SK-N-SH treated with all-trans-retinoic acid at 6 μM for 48 hours (cell line): ENCODE results near the gene TMEM147.

ENCODE experiments used
- ATAC-seq: fragments of 200-7000 bp; cut with Tn5 transposase; 3 replicates; pipeline ENCODE4 v1.9.1; 2020; ENCODE audit warnings: mild to moderate bottlenecking, moderate library complexity
- ARNTL ChIP-seq: fragments of 450-650 bp; formaldehyde crosslinking; IDR thresholded peaks from 2 replicates; pipeline ENCODE4 v1.5.0; 2020; ENCODE audit warnings: low read depth, mild to moderate bottlenecking, moderate library complexity, borderline replicate concordance
- BACH2 ChIP-seq: fragments of 250-450 bp; sonication (Bioruptor Pico); IDR thresholded peaks from 2 replicates; pipeline ENCODE4 v1.9.0; 2021; ENCODE audit warnings: mild to moderate bottlenecking, borderline replicate concordance
- CSDC2 ChIP-seq: fragments of 250-450 bp; sonication (Bioruptor Pico); IDR thresholded peaks from 2 replicates; pipeline ENCODE4 v1.5.0; 2020; ENCODE audit warnings: mild to moderate bottlenecking, moderate library complexity
- CSRNP3 ChIP-seq: fragments of 250-450 bp; sonication (Bioruptor Pico); IDR thresholded peaks from 2 replicates; pipeline ENCODE4 v1.5.1; 2021; ENCODE audit warnings: mild to moderate bottlenecking, moderate library complexity
- ESRRG ChIP-seq: fragments of 250-450 bp; sonication (Bioruptor Pico); IDR thresholded peaks from 2 replicates; pipeline ENCODE4 v1.6.1; 2021; ENCODE audit warnings: mild to moderate bottlenecking
- ISL1 ChIP-seq: fragments of 250-450 bp; sonication (Bioruptor Pico); IDR thresholded peaks from 2 replicates; pipeline ENCODE4 v2.1.2; 2022; ENCODE audit warnings: mild to moderate bottlenecking, moderate library complexity
- PATZ1 ChIP-seq: fragments of 250-450 bp; sonication (Bioruptor Pico); IDR thresholded peaks from 2 replicates; pipeline ENCODE4 v1.8.0; 2020; ENCODE audit warnings: mild to moderate bottlenecking, moderate library complexity, borderline replicate concordance
- RARB ChIP-seq: fragments of 250-450 bp; sonication (Bioruptor Pico); IDR thresholded peaks from 2 replicates; pipeline ENCODE4 v1.8.0; 2021; ENCODE audit warnings: mild to moderate bottlenecking, moderate library complexity
- SNAI2 ChIP-seq: fragments of 250-450 bp; sonication (Bioruptor Pico); IDR thresholded peaks from 2 replicates; pipeline ENCODE4 v1.5.0; 2020; ENCODE audit warnings: mild to moderate bottlenecking, moderate library complexity
- TCF4 ChIP-seq: fragments of 250-450 bp; sonication (Bioruptor Pico); IDR thresholded peaks from 2 replicates; pipeline ENCODE4 v1.8.0; 2021; ENCODE audit warnings: mild to moderate bottlenecking, moderate library complexity, borderline replicate concordance
- TSHZ2 ChIP-seq: fragments of 250-450 bp; sonication (Bioruptor Pico); IDR thresholded peaks from 2 replicates; pipeline ENCODE4 v1.5.0; 2020; ENCODE audit warnings: mild to moderate bottlenecking, moderate library complexity
- ZC3H10 ChIP-seq: fragments of 250-450 bp; sonication (Bioruptor Pico); IDR thresholded peaks from 2 replicates; pipeline ENCODE4 v1.5.1; 2021; ENCODE audit warnings: mild to moderate bottlenecking, moderate library complexity
- ZFP3 ChIP-seq: fragments of 250-450 bp; sonication (Bioruptor Pico); IDR thresholded peaks from 2 replicates; pipeline ENCODE4 v1.5.0; 2020; ENCODE audit warnings: mild to moderate bottlenecking, moderate library complexity
- ZFP30 ChIP-seq: fragments of 450-650 bp; formaldehyde crosslinking; IDR thresholded peaks from 2 replicates; pipeline ENCODE4 v1.5.0; 2022; ENCODE audit warnings: mild to moderate bottlenecking, moderate library complexity
- ZNF565 ChIP-seq: fragments of 450-650 bp; formaldehyde crosslinking; conservative IDR thresholded peaks from 2 replicates; pipeline ENCODE4 v1.5.0; 2020; ENCODE audit warnings: low read depth, mild to moderate bottlenecking, moderate library complexity
- ZNF70 ChIP-seq: fragments of 450-650 bp; formaldehyde crosslinking; IDR thresholded peaks from 2 replicates; pipeline ENCODE4 v1.5.0; 2020; ENCODE audit warnings: mild to moderate bottlenecking, moderate library complexity
- ZNF8 ChIP-seq: fragments of 450-650 bp; formaldehyde crosslinking; IDR thresholded peaks from 2 replicates; pipeline ENCODE4 v1.5.0; 2020; ENCODE audit warnings: mild to moderate bottlenecking, moderate library complexity
- TF ChIP-seq, protein P1 (sequence below): fragments of 250-450 bp; sonication (Bioruptor Pico); IDR thresholded peaks from 2 replicates; pipeline ENCODE4 v1.8.0; 2021; ENCODE audit warnings: low read depth, mild to moderate bottlenecking, moderate library complexity, borderline replicate concordance

Gene TMEM147

GRCh38 chr19:35566738-35567137 lies 21.3 kb downstream of the TMEM147 start (continued):
- TF ChIP-seq TSHZ2 (CRISPR knock-in tag) (no peak), RARB (CRISPR knock-in tag) (no peak), SNAI2 (CRISPR knock-in tag) (no peak), TCF4 (CRISPR knock-in tag) (no peak)
- TF ChIP-seq, all 23 proteins: peak for 0

GRCh38 chr19:35569281-35569781 lies 23.9 kb downstream of the TMEM147 start:
- no peak for ATAC-seq
- TF ChIP-seq BACH2 (no peak), ZNF70 (CRISPR knock-in tag) (no peak), TCF4 (CRISPR knock-in tag) (no peak), CSRNP3 (CRISPR knock-in tag) (no peak), CSDC2 (CRISPR knock-in tag) (no peak), ARNTL (CRISPR knock-in tag) (no peak), ZFP30 (no peak), ZFP3 (CRISPR knock-in tag) (no peak)
- TF ChIP-seq, protein P1, sequence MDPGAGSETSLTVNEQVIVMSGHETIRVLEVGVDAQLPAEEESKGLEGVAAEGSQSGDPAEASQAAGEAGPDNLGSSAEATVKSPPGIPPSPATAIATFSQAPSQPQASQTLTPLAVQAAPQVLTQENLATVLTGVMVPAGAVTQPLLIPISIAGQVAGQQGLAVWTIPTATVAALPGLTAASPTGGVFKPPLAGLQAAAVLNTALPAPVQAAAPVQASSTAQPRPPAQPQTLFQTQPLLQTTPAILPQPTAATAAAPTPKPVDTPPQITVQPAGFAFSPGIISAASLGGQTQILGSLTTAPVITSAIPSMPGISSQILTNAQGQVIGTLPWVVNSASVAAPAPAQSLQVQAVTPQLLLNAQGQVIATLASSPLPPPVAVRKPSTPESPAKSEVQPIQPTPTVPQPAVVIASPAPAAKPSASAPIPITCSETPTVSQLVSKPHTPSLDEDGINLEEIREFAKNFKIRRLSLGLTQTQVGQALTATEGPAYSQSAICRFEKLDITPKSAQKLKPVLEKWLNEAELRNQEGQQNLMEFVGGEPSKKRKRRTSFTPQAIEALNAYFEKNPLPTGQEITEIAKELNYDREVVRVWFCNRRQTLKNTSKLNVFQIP (CRISPR knock-in tag): no peak

DNA sequence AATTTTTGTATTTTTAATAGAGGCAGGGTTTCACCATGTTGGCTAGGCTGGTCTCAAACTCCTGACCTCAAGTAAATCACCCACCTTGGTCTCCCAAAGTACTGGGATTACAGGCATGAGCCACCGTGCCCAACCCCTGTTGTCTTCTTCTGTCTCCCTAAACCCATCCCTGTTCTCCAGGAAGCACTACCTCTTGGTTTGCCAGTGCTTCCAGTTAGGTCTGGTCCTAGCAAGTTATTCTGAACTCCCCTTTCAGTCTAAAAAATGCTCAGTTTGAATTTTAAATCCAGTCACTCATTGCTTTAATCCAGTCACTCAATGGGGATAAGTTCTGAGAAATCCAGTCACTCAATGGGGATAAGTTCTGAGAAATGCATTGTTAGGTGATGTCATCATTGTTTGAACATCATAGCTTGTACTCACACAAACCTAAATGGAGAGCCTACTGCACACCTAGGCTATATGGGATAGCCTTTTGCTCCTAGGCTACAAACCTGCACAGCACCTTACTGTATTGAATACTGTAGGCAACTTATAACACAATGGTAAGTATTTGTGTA lies 26.1 kb downstream of the TMEM147 start:
- no peak for ATAC-seq
- TF ChIP-seq TSHZ2 (CRISPR knock-in tag) (no peak), ISL1 (CRISPR knock-in tag) (no peak), ZC3H10 (no peak), CSDC2 (CRISPR knock-in tag) (no peak), ESRRG (no peak)
- TF ChIP-seq, protein P1 (CRISPR knock-in tag): no peak

- no peak for ATAC-seq
- TF ChIP-seq, protein P1 (CRISPR knock-in tag): no peak
- TF ChIP-seq TCF4 (CRISPR knock-in tag): no peak
- no peak for TF ChIP-seq ZFP3 (CRISPR knock-in tag)
- TF ChIP-seq PATZ1: no peak
- TF ChIP-seq ZNF565 (CRISPR knock-in tag): no peak
- TF ChIP-seq ZNF8 (CRISPR knock-in tag): no peak
- TF ChIP-seq SNAI2 (CRISPR knock-in tag): no peak
- TF ChIP-seq CSRNP3 (CRISPR knock-in tag): no peak
- TF ChIP-seq ZC3H10: no peak
- TF ChIP-seq RARB (CRISPR knock-in tag): no peak
- TF ChIP-seq ARNTL (CRISPR knock-in tag): no peak
Observed at GRCh38 chr19:35577918-35578317, 32.5 kb downstream of the TMEM147 start.
